ENCODE measurements around the gene CSRNP3. TPM values are rescaled to one million over a fixed set of nuclear protein-coding genes. Genes with fewer than 3 reads are reported as not detected.

Gene CSRNP3
- total RNA-seq, 3 donors from 2014 or later (not counting 1 experiment from before 2014, with no cell fraction given): not detected

GRCh38 chr2:165528691-165529090 lies 59.2 kb downstream of the CSRNP3 start:
- no peak overlapping the region for H3K4me3 ChIP-seq (ENCODE audit: low read length)
- peaks cover 7 to 8% of the 10 kb centered on the region in 2 donors for H3K27me3 Mint-ChIP-seq (ENCODE audit: low read depth in 2 of 2)
- no peaks in the 10 kb centered on the region for H3K27me3 ChIP-seq (ENCODE audit: control insufficient read depth, insufficient read depth, low read length)
- no peak for ATAC-seq
- no peak for TF ChIP-seq CTCF (IDR thresholded peaks at IDR 0.05)
- no peaks in the 10 kb centered on the region for H3K36me3 ChIP-seq (ENCODE audit: control insufficient read depth, insufficient read depth, low read length)
- no peak overlapping the region for H3K4me3 Mint-ChIP-seq
- H3K9me3 Mint-ChIP-seq: peaks cover 0 to 2% of the 10 kb centered on the region in 2 donors
- H3K4me1 ChIP-seq (ENCODE audit: control insufficient read depth, insufficient read depth, low read length): no peaks in the 10 kb centered on the region
- no peak overlapping the region for H3K27ac ChIP-seq (ENCODE audit: low read length)
- WGBS (ENCODE audit: insufficient coverage): 86% methylated on average over 4 of the region's 4 CpGs
- H3K27ac Mint-ChIP-seq: no peak overlapping the region
- intact Hi-C loops (cut with micrococcal nuclease): no loop called here
- H3K9me3 ChIP-seq (ENCODE audit: control insufficient read depth, insufficient read depth, low read length): no peaks in the 10 kb centered on the region
- H3K4me1 Mint-ChIP-seq: no peaks in the 10 kb centered on the region
- DNase-seq: no peak
- no peaks in the 10 kb centered on the region for H3K36me3 Mint-ChIP-seq

GRCh38 chr2:165529130-165529529 lies 59.6 kb downstream of the CSRNP3 start:
- Histone ChIP-seq H3K27me3 (ENCODE audit: control insufficient read depth, insufficient read depth, low read length) (no peaks in the 10 kb centered on the region), H3K4me3 (ENCODE audit: low read length) (no peak overlapping the region), H3K36me3 (ENCODE audit: control insufficient read depth, insufficient read depth, low read length) (no peaks in the 10 kb centered on the region), H3K4me1 (ENCODE audit: control insufficient read depth, insufficient read depth, low read length) (no peaks in the 10 kb centered on the region), H3K9me3 (ENCODE audit: control insufficient read depth, insufficient read depth, low read length) (no peaks in the 10 kb centered on the region), H3K27ac (ENCODE audit: low read length) (no peak overlapping the region)
- Mint-ChIP-seq H3K36me3 (no peaks in the 10 kb centered on the region), H3K27me3 (ENCODE audit: low read depth in 2 of 2) (peaks cover 7 to 8% of the 10 kb centered on the region in 2 donors), H3K9me3 (peaks cover 0 to 2% of the 10 kb centered on the region in 2 donors), H3K27ac (no peak overlapping the region), H3K4me3 (no peak overlapping the region), H3K4me1 (no peaks in the 10 kb centered on the region)
- 64% methylated on average over 2 of the region's 3 CpGs for WGBS (ENCODE audit: insufficient coverage)
- ATAC-seq (no peak), DNase-seq (no peak)
- TF ChIP-seq CTCF (IDR thresholded peaks at IDR 0.05): no peak
- intact Hi-C loops (cut with micrococcal nuclease): no loop called here

- H3K27me3 Mint-ChIP-seq (ENCODE audit: low read depth in 2 of 2): peaks cover 8 to 9% of the 10 kb centered on the region in 2 donors
- no peak overlapping the region for H3K27ac ChIP-seq (ENCODE audit: low read length)
- no peak for DNase-seq
- H3K9me3 Mint-ChIP-seq: peaks cover 0 to 2% of the 10 kb centered on the region in 2 donors
- H3K27ac Mint-ChIP-seq: no peak overlapping the region
- H3K9me3 ChIP-seq (ENCODE audit: control insufficient read depth, insufficient read depth, low read length): no peaks in the 10 kb centered on the region
- peaks cover 2% of the 10 kb centered on the region for H3K27me3 ChIP-seq (ENCODE audit: control insufficient read depth, insufficient read depth, low read length)
- intact Hi-C loops (cut with micrococcal nuclease): no loop called here
- no peak for ATAC-seq
- no peaks in the 10 kb centered on the region for H3K4me1 ChIP-seq (ENCODE audit: control insufficient read depth, insufficient read depth, low read length)
- no peak for TF ChIP-seq CTCF (IDR thresholded peaks at IDR 0.05)
- H3K4me1 Mint-ChIP-seq: no peaks in the 10 kb centered on the region
- H3K36me3 ChIP-seq (ENCODE audit: control insufficient read depth, insufficient read depth, low read length): no peaks in the 10 kb centered on the region
- no peaks in the 10 kb centered on the region for H3K36me3 Mint-ChIP-seq
- H3K4me3 ChIP-seq (ENCODE audit: low read length): no peak overlapping the region
- H3K4me3 Mint-ChIP-seq: no peak overlapping the region
- WGBS (ENCODE audit: insufficient coverage): 86% methylated on average over 1 of the region's 1 CpG
These were observed 63.8 kb downstream of the CSRNP3 start for GRCh38 chr2:165533331-165533730.

- intact Hi-C loops (cut with micrococcal nuclease): no loop called here
- peaks cover 0 to 2% of the 10 kb centered on the region in 2 donors for H3K9me3 Mint-ChIP-seq
- H3K4me1 Mint-ChIP-seq: no peaks in the 10 kb centered on the region
- no peak overlapping the region for H3K27ac ChIP-seq (ENCODE audit: low read length)
- ATAC-seq (no peak), DNase-seq (no peak)
- H3K36me3 ChIP-seq (ENCODE audit: control insufficient read depth, insufficient read depth, low read length): no peaks in the 10 kb centered on the region
- H3K4me3 ChIP-seq (ENCODE audit: low read length): no peak overlapping the region
- H3K9me3 ChIP-seq (ENCODE audit: control insufficient read depth, insufficient read depth, low read length): no peaks in the 10 kb centered on the region
- no peaks in the 10 kb centered on the region for H3K36me3 Mint-ChIP-seq
- no peak for TF ChIP-seq CTCF (IDR thresholded peaks at IDR 0.05)
- H3K27ac Mint-ChIP-seq: no peak overlapping the region
- H3K27me3 Mint-ChIP-seq (ENCODE audit: low read depth in 2 of 2): peaks cover 8 to 10% of the 10 kb centered on the region in 2 donors
- H3K4me3 Mint-ChIP-seq: no peak overlapping the region
- 94% methylated on average over 2 of the region's 2 CpGs for WGBS (ENCODE audit: insufficient coverage)
- peaks cover 2% of the 10 kb centered on the region for H3K27me3 ChIP-seq (ENCODE audit: control insufficient read depth, insufficient read depth, low read length)
- H3K4me1 ChIP-seq (ENCODE audit: control insufficient read depth, insufficient read depth, low read length): no peaks in the 10 kb centered on the region
These were observed 66.0 kb downstream of the CSRNP3 start for GRCh38 chr2:165535471-165535870.
